IPS DF 6.9 (cell line): ENCODE measurements around the gene CDH20.

Experiments used
- DNase-seq: peaks from one replicate; pipeline ENCODE4 v3.0.0-alpha.2; 2013; ENCODE audit warnings: low read depth, low spot score
- H3K27ac ChIP-seq: one replicate; pipeline ENCODE4 v1.5.1; 2013; ENCODE audit warnings: low read length, control low read depth
- H3K27me3 ChIP-seq: 2 replicates; pipeline ENCODE4 v1.6.1; 2013; ENCODE audit warnings: mild to moderate bottlenecking, low read length; ENCODE audit not compliant: control insufficient read depth, insufficient read depth
- H3K36me3 ChIP-seq: 2 replicates; pipeline ENCODE4 v1.6.1; 2013; ENCODE audit warnings: low read length; ENCODE audit not compliant: control insufficient read depth, insufficient read depth
- H3K4me1 ChIP-seq: 2 replicates; pipeline ENCODE4 v1.6.1; 2013; ENCODE audit warnings: low read length; ENCODE audit not compliant: control insufficient read depth, insufficient read depth
- H3K4me3 ChIP-seq: 2 replicates; pipeline ENCODE4 v1.5.1; 2013; ENCODE audit warnings: mild to moderate bottlenecking, low read length
- H3K9me3 ChIP-seq: 2 replicates; pipeline ENCODE4 v1.6.1; 2013; ENCODE audit warnings: low read length, inconsistent platforms; ENCODE audit not compliant: control insufficient read depth, insufficient read depth
- WGBS: extraction: QIAGEN DNeasy Blood & Tissue Kit; methylation state at CpG from one replicate; pipeline ENCODE4 v1.1.7; 2013; ENCODE audit warnings: mixed read lengths, missing lambda C conversion rate; ENCODE audit not compliant: insufficient read length, insufficient coverage; 5-methylcytosine and 5-hydroxymethylcytosine counted together

The CDH20 gene

DNA sequence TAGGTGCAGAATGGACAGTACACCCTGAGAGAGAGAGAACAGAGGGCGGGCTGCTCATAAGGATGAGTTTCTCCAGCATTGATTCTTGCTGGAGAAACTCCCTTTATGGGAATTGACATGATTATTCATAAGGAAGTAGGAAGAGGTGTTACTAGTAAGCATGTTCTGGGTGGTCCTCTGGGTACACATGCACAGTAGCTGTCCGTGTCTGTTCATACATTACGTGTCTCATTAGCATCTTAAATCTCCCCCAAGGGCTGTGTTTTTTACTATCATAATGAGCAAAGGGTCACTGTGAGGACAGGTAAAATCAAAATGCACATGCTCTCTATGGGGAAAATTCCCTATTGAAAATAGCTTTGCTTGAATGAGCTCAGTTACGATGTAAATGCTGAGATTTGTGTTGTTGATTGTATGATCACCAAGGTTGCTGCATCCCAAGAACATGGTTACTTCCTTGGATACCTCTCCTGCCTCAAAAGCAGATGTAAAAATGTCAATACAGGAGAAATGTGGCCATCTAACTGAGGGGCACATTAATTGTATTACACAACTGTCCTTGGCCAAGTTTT, 238.9 kb downstream of the CDH20 start:
- no peaks in the 10 kb centered on the region for H3K36me3 ChIP-seq
- no peaks in the 10 kb centered on the region for H3K27me3 ChIP-seq
- H3K4me3 ChIP-seq = no peak overlapping the region
- no peaks in the 10 kb centered on the region for H3K9me3 ChIP-seq
- H3K4me1 ChIP-seq = no peaks in the 10 kb centered on the region
- no peak for DNase-seq
- no peak overlapping the region for H3K27ac ChIP-seq
- WGBS = no CpG with 5 or more reads among the region's 4 CpGs

DNA sequence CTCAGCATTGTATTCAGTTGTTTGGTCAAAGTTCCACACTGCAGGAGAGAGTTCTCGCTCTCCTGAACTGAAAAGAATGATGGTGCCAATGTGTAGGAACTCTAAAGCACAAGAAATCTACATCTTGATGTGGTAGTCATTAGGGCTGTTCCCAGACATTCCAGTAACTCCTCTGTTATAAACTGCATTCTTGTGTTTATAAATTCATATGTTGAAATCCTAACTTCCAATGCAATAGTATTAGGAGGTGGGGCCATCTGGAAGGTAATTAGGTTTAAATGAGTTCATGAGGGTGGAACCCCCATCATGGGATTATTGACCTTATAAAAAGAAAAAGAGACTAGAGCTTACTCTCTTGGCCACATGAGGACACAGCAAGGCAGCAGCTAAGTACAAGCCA, 239.6 kb downstream of the CDH20 start:
- Histone ChIP-seq H3K27me3 (no peaks in the 10 kb centered on the region), H3K27ac (no peak overlapping the region), H3K4me3 (no peak overlapping the region), H3K9me3 (no peaks in the 10 kb centered on the region), H3K4me1 (no peaks in the 10 kb centered on the region), H3K36me3 (no peaks in the 10 kb centered on the region)
- no CpG with 5 or more reads among the region's 1 CpG for WGBS
- DNase-seq = no peak

DNA sequence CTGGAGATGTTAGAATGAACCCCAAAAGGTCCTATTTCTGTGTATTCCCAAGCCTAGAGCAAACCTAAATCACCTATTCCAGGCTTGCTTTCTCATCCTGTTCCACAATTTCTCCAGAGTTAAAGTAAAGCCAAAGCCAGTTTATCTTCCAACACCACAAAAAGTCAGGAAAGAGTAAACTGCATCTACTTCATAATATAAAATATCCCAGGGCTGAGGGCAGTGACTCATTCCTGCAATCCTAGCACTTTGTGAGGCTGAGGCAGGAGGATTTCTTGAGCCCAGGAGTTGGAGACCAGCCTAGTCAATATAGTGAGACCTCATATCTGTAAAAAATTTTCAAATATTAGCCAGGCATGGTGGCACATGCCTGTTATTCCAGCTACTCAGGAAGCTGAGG, 241.4 kb downstream of the CDH20 start:
- H3K4me3 ChIP-seq = no peak overlapping the region
- H3K9me3 ChIP-seq = no peaks in the 10 kb centered on the region
- no peaks in the 10 kb centered on the region for H3K4me1 ChIP-seq
- H3K36me3 ChIP-seq = no peaks in the 10 kb centered on the region
- H3K27ac ChIP-seq = no peak overlapping the region
- DNase-seq = no peak
- no peaks in the 10 kb centered on the region for H3K27me3 ChIP-seq

DNA sequence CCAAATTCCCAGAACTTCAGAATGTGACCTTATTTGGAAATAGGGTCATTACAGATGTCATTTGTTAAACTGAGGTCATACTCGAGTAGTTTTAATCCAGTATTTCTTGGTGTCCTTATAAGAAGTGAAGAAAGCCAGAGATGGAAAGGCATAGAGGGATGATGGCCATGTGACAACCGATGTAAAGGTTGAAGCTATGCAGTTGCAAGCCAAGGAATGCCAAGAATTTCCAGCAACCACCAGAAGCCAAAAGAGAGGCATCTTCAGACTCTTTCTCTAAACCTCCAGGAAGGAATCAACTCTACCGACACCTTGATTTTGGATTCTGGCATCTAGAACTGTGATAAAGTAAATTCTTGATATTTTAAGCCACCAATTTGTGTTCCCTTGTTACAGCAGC, 242.2 kb downstream of the CDH20 start:
- H3K36me3 ChIP-seq = no peaks in the 10 kb centered on the region
- WGBS = no CpG with 5 or more reads among the region's 3 CpGs
- no peak overlapping the region for H3K4me3 ChIP-seq
- H3K4me1 ChIP-seq = no peaks in the 10 kb centered on the region
- no peak for DNase-seq
- no peaks in the 10 kb centered on the region for H3K9me3 ChIP-seq
- H3K27me3 ChIP-seq = no peaks in the 10 kb centered on the region
- H3K27ac ChIP-seq = no peak overlapping the region

DNA sequence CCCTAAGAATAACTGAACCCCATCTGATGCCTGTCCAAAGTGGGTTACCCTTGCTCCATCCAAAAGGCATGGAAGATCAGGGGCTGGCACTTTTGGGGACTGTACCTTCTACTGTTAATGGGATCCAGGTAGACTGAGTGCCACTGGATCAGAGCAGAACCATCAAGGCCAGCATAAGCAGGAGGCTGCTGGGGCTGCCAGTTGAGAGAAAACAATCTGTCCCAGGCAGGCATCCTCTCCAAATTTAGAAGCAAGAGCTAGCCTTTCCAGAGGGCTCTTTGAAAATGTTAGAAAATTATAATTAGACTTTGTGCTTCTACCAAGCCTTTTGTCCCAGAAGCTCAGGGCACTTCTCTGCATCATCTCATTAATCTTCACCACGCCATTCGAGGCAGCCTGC, 245.6 kb downstream of the CDH20 start:
- no CpG with 5 or more reads among the region's 2 CpGs for WGBS
- peaks cover 1% of the 10 kb centered on the region; the same call in 1 of the 2 replicates for H3K4me1 ChIP-seq
- DNase-seq = no peak
- H3K9me3 ChIP-seq = no peaks in the 10 kb centered on the region
- no peak overlapping the region for H3K27ac ChIP-seq
- no peaks in the 10 kb centered on the region for H3K36me3 ChIP-seq
- H3K4me3 ChIP-seq = no peak overlapping the region
- no peaks in the 10 kb centered on the region for H3K27me3 ChIP-seq

DNA sequence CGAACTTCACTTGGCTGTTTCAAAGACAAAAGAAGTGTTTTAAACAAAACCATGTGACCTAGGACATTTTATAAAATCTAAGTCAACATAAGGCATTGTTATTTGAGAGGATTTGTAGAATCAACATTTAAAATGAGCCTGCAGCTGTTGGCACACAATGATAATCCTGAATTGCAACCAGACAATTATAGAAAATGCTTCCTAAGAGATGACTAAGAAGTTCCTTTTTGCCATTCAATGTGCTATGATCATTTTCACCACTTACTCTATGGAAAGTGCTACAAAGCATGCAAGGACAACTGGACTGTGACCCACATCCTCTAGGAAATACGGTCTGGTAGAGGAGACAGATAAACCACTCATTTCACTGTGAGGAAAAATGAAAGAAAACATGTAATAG, 246.4 kb downstream of the CDH20 start:
- H3K27me3 ChIP-seq = no peaks in the 10 kb centered on the region
- WGBS = no CpG with 5 or more reads among the region's 2 CpGs

DNA sequence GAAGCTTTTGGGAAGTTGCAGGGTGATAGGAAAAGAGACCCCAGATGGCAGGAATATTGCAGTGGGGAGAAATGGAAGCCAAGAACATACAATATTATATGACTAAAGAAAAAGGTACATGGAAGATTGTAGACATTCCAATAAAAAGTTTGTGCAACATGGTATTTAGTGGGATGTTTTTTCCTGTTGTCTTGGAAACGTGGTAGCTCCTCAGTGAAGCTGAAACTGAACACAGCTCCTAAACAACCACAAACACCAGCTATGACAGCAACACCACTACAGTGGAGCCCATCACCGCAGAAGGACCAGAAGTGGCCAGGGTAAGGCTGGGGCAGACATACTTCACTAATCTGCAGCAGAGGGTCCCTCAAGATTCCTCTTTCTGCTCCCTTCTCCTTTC, 246.8 kb downstream of the CDH20 start:
- Histone ChIP-seq H3K27ac (no peak overlapping the region), H3K36me3 (no peaks in the 10 kb centered on the region), H3K27me3 (no peaks in the 10 kb centered on the region), H3K9me3 (no peaks in the 10 kb centered on the region), H3K4me1 (peaks cover 1% of the 10 kb centered on the region; the same call in 1 of the 2 replicates), H3K4me3 (no peak overlapping the region)
- WGBS = no CpG with 5 or more reads among the region's 2 CpGs
- no peak for DNase-seq

More for the DNA sequence above, 246.4 kb downstream of the CDH20 start:
- peaks cover 1% of the 10 kb centered on the region; the same call in 1 of the 2 replicates for H3K4me1 ChIP-seq
- H3K27ac ChIP-seq = no peak overlapping the region
- DNase-seq = no peak
- no peaks in the 10 kb centered on the region for H3K36me3 ChIP-seq
- no peaks in the 10 kb centered on the region for H3K9me3 ChIP-seq
- H3K4me3 ChIP-seq = no peak overlapping the region

DNA sequence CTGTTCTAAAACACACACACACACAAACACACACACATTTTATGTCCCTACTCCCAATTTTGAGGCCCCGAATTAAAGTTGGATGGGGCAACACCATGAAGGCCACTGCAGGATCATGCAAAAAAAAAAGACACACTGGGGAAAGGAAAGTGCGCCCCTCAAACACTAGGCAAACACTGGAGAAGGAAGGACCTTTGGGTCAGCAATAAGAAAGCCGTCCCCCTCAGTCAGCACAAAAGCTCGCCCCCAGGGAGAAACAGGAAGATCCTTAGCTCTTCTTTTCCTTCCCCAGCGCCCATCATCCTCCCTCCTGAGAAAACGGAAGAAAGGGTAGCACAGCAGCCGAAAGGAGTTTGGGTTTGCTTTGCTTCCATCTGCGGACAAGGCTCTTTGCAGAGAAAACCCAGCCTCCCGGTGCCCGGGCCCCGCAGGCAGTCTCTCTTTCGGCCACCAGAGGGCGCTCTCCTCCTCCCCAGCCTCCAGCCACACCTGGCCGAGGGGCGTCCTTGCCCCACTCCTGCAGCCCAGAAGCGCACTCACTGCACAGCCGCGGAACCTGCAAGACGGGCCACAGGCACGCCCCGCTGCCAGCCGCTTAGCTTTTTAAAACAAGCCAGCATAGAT, 248.5 kb downstream of the CDH20 start:
- H3K4me1 ChIP-seq = peaks cover 1% of the 10 kb centered on the region; the same call in 1 of the 2 replicates
- H3K27ac ChIP-seq = no peak overlapping the region
- H3K36me3 ChIP-seq = no peaks in the 10 kb centered on the region
- peak; percentile 73 for DNase-seq
- no CpG with 5 or more reads among the region's 22 CpGs for WGBS
- no peaks in the 10 kb centered on the region for H3K9me3 ChIP-seq
- no peaks in the 10 kb centered on the region for H3K27me3 ChIP-seq
- peak overlapping the region; percentile 7; the same call in 1 of the 2 replicates for H3K4me3 ChIP-seq

DNA sequence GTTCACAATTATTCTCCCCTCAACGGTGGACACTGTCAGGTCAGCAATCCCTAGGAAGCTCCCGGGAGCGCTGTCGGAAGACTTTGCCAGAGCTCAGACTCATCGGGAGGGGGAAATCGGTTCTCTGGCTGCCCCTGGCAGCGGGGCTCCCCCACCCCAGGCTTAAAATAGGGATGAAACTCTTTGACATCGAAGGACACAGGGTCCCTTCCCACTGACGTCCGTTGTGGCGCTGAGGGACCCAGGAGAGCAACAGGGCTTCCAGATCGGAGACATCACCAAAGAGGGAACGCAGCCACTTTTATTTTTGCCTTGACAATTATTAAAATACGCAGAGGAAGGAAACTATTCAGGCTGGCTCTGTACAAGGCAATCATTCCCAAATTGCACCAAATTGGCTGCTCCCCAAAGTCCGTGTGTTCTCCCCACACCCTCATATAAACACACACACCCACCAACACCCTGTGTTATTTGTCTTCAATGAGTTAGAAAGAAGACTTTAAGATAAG, 249.0 kb downstream of the CDH20 start:
- WGBS = no CpG with 5 or more reads among the region's 15 CpGs
- H3K9me3 ChIP-seq = no peaks in the 10 kb centered on the region
- no peak overlapping the region for H3K27ac ChIP-seq
- no peaks in the 10 kb centered on the region for H3K27me3 ChIP-seq
- no peak for DNase-seq
- no peaks in the 10 kb centered on the region for H3K36me3 ChIP-seq
- peak overlapping the region; percentile 7; the same call in 1 of the 2 replicates for H3K4me3 ChIP-seq
- H3K4me1 ChIP-seq = peaks cover 1% of the 10 kb centered on the region; the same call in 1 of the 2 replicates

DNA sequence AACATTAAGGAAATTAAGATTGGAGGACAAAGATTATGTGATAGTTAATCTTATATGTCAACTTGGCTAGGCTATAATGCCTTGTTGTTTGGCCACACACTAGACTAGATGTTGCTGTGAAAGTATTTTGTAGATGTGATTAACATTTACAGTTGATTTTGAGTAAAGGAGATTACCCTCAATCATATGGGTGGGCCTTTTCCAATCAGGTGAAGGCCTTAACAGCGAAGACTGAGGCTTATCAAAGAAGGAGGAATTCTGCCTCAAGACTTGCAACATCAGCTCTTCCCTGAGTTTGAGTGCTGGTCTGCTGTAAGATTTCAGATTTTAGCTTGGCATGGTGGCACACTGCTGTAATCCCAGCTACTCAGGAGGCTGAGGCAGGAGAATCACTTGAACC, 250.3 kb downstream of the CDH20 start:
- WGBS = no CpG with 5 or more reads among the region's 1 CpG
- no peak overlapping the region for H3K4me3 ChIP-seq
- no peak for DNase-seq
- no peaks in the 10 kb centered on the region for H3K36me3 ChIP-seq
- peaks cover 1% of the 10 kb centered on the region; the same call in 1 of the 2 replicates for H3K4me1 ChIP-seq
- H3K9me3 ChIP-seq = no peaks in the 10 kb centered on the region
- no peak overlapping the region for H3K27ac ChIP-seq
- no peaks in the 10 kb centered on the region for H3K27me3 ChIP-seq

DNA sequence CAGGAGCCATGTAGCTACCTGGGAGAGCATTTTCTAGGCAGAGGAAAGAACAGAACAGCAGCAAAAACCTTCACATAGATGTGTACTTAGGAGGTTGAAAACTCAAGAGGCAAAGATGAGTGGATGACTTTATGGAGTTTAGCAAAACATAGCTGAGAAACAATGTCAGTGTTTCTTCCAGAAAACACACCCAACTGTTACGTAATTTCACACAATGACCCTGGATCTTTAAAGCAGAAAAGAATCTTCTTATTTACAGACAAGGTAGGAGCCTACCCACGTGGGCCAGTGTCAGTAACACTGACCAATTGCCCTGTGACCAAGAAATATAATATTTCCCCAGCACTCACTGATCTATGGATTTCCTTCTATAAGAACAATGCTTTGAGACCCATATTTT, 254.6 kb downstream of the CDH20 start:
- H3K36me3 ChIP-seq = no peaks in the 10 kb centered on the region
- DNase-seq = no peak
- no peaks in the 10 kb centered on the region for H3K27me3 ChIP-seq
- H3K4me1 ChIP-seq = no peaks in the 10 kb centered on the region; the same call in 1 of the 2 replicates
- H3K9me3 ChIP-seq = no peaks in the 10 kb centered on the region
- no CpG with 5 or more reads among the region's 2 CpGs for WGBS
- H3K27ac ChIP-seq = no peak overlapping the region
- no peak overlapping the region for H3K4me3 ChIP-seq
